Dorsolateral prefrontal cortex (tissue), 118 donors: ENCODE data around the gene RPL34. TPM values are rescaled to one million over a fixed set of nuclear protein-coding genes. Genes with fewer than 3 reads are reported as not detected.

ENCODE experiments used
- total RNA-seq, 120 experiments: library from RNA; stranded (reverse); gene quantifications; one replicate each; pipeline versions ENCODE4 v1.2.3 to v1.2.4, GENCODE V29; 2022

RPL34 gene
- total RNA-seq, 120 experiments from 2014 or later, result 385 to 625 (median 488) TPM

Other genes with a start within 250 kb of the RPL34 start
- 10 to 100 TPM; 11.2 to 28.2 (median 18.2) TPM for gene OSTC, start 30.0 kb downstream of the RPL34 start, total RNA-seq
- gene ETNPPL, start 142.5 kb downstream of the RPL34 start, total RNA-seq, result 100 to 1,000 TPM in 76 of 120 experiments, 10 to 100 TPM in 44; 14.2 to 308 (median 111) TPM